CD14-positive monocyte (primary cell): Measurements from ENCODE around the gene TMX1. TPM values are rescaled to one million over a fixed set of nuclear protein-coding genes. Genes with fewer than 3 reads are reported as not detected.

Experiments
- DNase-seq, 3 donors: peaks; one replicate each; pipeline ENCODE4 v3.0.0-alpha.2; 2011 to 2022
- H2AFZ ChIP-seq: 2 replicates; pipeline ENCODE4 v1.6.0; 2012; ENCODE audit warnings: mild to moderate bottlenecking, low read depth, low read length, inconsistent platforms; ENCODE audit not compliant: insufficient read depth, poor library complexity, severe bottlenecking
- H3K27ac ChIP-seq, 2 donors: 1 replicate in 1 of 2; 2 replicates in 1 of 2; pipeline ENCODE4 v1.5.1; 2012 to 2013; ENCODE audit warnings: low read length in 2 of 2, control low read depth in 1 of 2, inconsistent platforms in 1 of 2, low read depth in 1 of 2, mild to moderate bottlenecking in 1 of 2
- H3K27me3 ChIP-seq, 2 donors: one replicate each; pipeline versions ENCODE4 v1.6.0 to v1.6.1; 2011 to 2013; ENCODE audit warnings: low read length in 2 of 2; ENCODE audit not compliant: control insufficient read depth in 2 of 2, insufficient read depth in 2 of 2
- H3K36me3 ChIP-seq, 2 donors: replicated peaks in 1 of 2; 1 replicate in 1 of 2; 2 replicates in 1 of 2; pipeline versions ENCODE4 v1.5.1 to v1.6.1; 2012 to 2013; ENCODE audit warnings: low read length in 2 of 2, control low read depth in 1 of 2, inconsistent platforms in 1 of 2, mild to moderate bottlenecking in 1 of 2; ENCODE audit not compliant: insufficient read depth in 2 of 2, control insufficient read depth in 1 of 2
- H3K4me1 ChIP-seq, 2 donors: 1 replicate in 1 of 2; 2 replicates in 1 of 2; pipeline versions ENCODE4 v1.5.1 to v1.6.1; 2012 to 2013; ENCODE audit warnings: low read length in 2 of 2, control low read depth in 1 of 2, inconsistent platforms in 1 of 2, mild to moderate bottlenecking in 1 of 2, moderate library complexity in 1 of 2; ENCODE audit not compliant: insufficient read depth in 2 of 2, control insufficient read depth in 1 of 2
- H3K4me2 ChIP-seq: replicated peaks from 2 replicates; pipeline ENCODE3; 2012; ENCODE audit warnings: low read length, moderate library complexity, mild to moderate bottlenecking; ENCODE audit not compliant: poor library complexity, severe bottlenecking; ENCODE audit errors: extremely low read depth
- H3K4me3 ChIP-seq, 3 experiments: fragments of 200-600 bp in 1 of 3; sonication (generic) in 1 of 3; replicated peaks in 1 of 3; 1 replicate in 2 of 3; 2 replicates in 1 of 3; pipeline ENCODE4 v1.5.1; 2011 to 2013; ENCODE audit warnings: low read length in 3 of 3, mild to moderate bottlenecking in 3 of 3, control low read depth in 2 of 3, low read depth in 2 of 3, inconsistent platforms in 1 of 3, moderate library complexity in 1 of 3
- H3K79me2 ChIP-seq: 2 replicates; pipeline ENCODE4 v1.6.0; 2012; ENCODE audit warnings: mild to moderate bottlenecking, control low read depth, inconsistent platforms, low read length, moderate library complexity; ENCODE audit not compliant: insufficient read depth
- H3K9ac ChIP-seq: 2 replicates; pipeline ENCODE4 v1.6.0; 2017; ENCODE audit warnings: low read length, mild to moderate bottlenecking; ENCODE audit not compliant: insufficient read depth, poor library complexity, severe bottlenecking
- H3K9me3 ChIP-seq, 2 donors: replicated peaks in 1 of 2; 1 replicate in 1 of 2; 2 replicates in 1 of 2; pipeline versions ENCODE4 v1.5.1 to v1.6.1; 2012 to 2013; ENCODE audit warnings: low read length in 2 of 2, control low read depth in 1 of 2; ENCODE audit not compliant: control insufficient read depth in 1 of 2, insufficient read depth in 1 of 2
- H4K20me1 ChIP-seq: 2 replicates; pipeline ENCODE4 v1.6.0; 2012; ENCODE audit warnings: mild to moderate bottlenecking, low read length, control low read depth, moderate library complexity; ENCODE audit not compliant: insufficient read depth
- H3K27ac Mint-ChIP-seq, 7 donors: one replicate each; pipeline ENCODE4 v1.8.0; 2020; ENCODE audit warnings: mild to moderate bottlenecking in 7 of 7, mixed read lengths in 7 of 7, moderate library complexity in 6 of 7, inconsistent platforms in 2 of 7
- H3K27me3 Mint-ChIP-seq, 3 donors: one replicate each; pipeline ENCODE4 v1.8.0; 2021 to 2022; ENCODE audit warnings: low read depth in 3 of 3, mild to moderate bottlenecking in 3 of 3, mixed read lengths in 3 of 3, moderate library complexity in 3 of 3, inconsistent platforms in 1 of 3
- H3K36me3 Mint-ChIP-seq, 2 donors: one replicate each; pipeline ENCODE4 v1.8.0; 2020; ENCODE audit warnings: mixed read lengths in 2 of 2, inconsistent platforms in 1 of 2, mild to moderate bottlenecking in 1 of 2
- H3K4me1 Mint-ChIP-seq: one replicate; pipeline ENCODE4 v1.8.0; 2020; ENCODE audit warnings: mild to moderate bottlenecking, mixed read lengths
- H3K4me3 Mint-ChIP-seq, 2 donors: one replicate each; pipeline ENCODE4 v1.8.0; 2020; ENCODE audit warnings: mild to moderate bottlenecking in 2 of 2, mixed read lengths in 2 of 2, moderate library complexity in 1 of 2
- H3K9me3 Mint-ChIP-seq, 7 donors: one replicate each; pipeline ENCODE4 v1.8.0; 2020 to 2022; ENCODE audit warnings: mixed read lengths in 7 of 7, mild to moderate bottlenecking in 6 of 7, moderate library complexity in 6 of 7, inconsistent platforms in 2 of 7
- WGBS: methylation state at CpG from one replicate; pipeline ENCODE4 v1.1.5; 2013; ENCODE audit warnings: missing lambda C conversion rate; ENCODE audit not compliant: insufficient coverage; 5-methylcytosine and 5-hydroxymethylcytosine counted together
- intact Hi-C, 2 donors: fragments of 100-400 bp; cut with micrococcal nuclease; formaldehyde crosslinking; loops; one replicate each; pipeline versions ENCODE4 v1.15.0 to v1.15.1; 2023
- polyA plus RNA-seq, 3 donors: library from polyadenylated mRNA; depleted of rRNA in 1 of 3; unstranded in 2 of 3; stranded (reverse) in 1 of 3; fragments of 300-500 nt in 2 of 3; fragments of >200 nt in 1 of 3; fragmentation: Illumina TruSeq in 2 of 3; gene quantifications; 1 replicate in 2 of 3; 2 replicates in 1 of 3; pipeline ENCODE4 v1.2.3, GENCODE V29; 2012 to 2021
- TF ChIP-seq, protein P1 (sequence below): fragments of 200-600 bp; IDR thresholded peaks from one replicate; pipeline ENCODE4 v1.8.0; 2022; ENCODE audit warnings: antibody characterized with exemption, mild to moderate bottlenecking

TMX1 gene
- polyA plus RNA-seq, 3 donors: 9.7 to 76.8 (median 62.6) TPM

- H3K27me3 ChIP-seq: no peaks in the 10 kb centered on the region
- Mint-ChIP-seq H3K27me3 (peaks cover 0 to 1% (median 0%) of the 10 kb centered on the region in 3 donors), H3K9me3 (no peaks in the 10 kb centered on the region), H3K36me3 (peaks cover 9 to 11% of the 10 kb centered on the region in 2 donors), H3K4me3 (no peak overlapping the region), H3K27ac (no peak overlapping the region), H3K4me1 (peaks cover 10% of the 10 kb centered on the region)
- no CpG with 5 or more reads among the region's 1 CpG for WGBS
- H4K20me1 ChIP-seq: no peaks in the 10 kb centered on the region
- H2AFZ ChIP-seq: no peak overlapping the region
- peaks cover 4 to 5% of the 10 kb centered on the region in 2 donors for H3K4me1 ChIP-seq
- intact Hi-C loops: no loop called here
- no peak overlapping the region for H3K4me3 ChIP-seq
- no peak overlapping the region for H3K9ac ChIP-seq
- H3K27ac ChIP-seq: no peak overlapping the region
- H3K9me3 ChIP-seq: no peaks in the 10 kb centered on the region
- no peak overlapping the region for H3K4me2 ChIP-seq
- no peaks in the 10 kb centered on the region for H3K79me2 ChIP-seq
- no peaks in the 10 kb centered on the region for H3K36me3 ChIP-seq
- no peak for DNase-seq
- TF ChIP-seq, protein P1, sequence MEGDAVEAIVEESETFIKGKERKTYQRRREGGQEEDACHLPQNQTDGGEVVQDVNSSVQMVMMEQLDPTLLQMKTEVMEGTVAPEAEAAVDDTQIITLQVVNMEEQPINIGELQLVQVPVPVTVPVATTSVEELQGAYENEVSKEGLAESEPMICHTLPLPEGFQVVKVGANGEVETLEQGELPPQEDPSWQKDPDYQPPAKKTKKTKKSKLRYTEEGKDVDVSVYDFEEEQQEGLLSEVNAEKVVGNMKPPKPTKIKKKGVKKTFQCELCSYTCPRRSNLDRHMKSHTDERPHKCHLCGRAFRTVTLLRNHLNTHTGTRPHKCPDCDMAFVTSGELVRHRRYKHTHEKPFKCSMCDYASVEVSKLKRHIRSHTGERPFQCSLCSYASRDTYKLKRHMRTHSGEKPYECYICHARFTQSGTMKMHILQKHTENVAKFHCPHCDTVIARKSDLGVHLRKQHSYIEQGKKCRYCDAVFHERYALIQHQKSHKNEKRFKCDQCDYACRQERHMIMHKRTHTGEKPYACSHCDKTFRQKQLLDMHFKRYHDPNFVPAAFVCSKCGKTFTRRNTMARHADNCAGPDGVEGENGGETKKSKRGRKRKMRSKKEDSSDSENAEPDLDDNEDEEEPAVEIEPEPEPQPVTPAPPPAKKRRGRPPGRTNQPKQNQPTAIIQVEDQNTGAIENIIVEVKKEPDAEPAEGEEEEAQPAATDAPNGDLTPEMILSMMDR: no peak
Measured at GRCh38 chr14:51276605-51277004, 36.6 kb downstream of the TMX1 start.

GRCh38 chr14:51277753-51278415, 37.8 kb downstream of the TMX1 start:
- no peak overlapping the region for H3K4me3 Mint-ChIP-seq
- TF ChIP-seq, protein P1: no peak
- intact Hi-C loops: no loop called here
- no peaks in the 10 kb centered on the region for H3K79me2 ChIP-seq
- peaks cover 10% of the 10 kb centered on the region for H3K4me1 Mint-ChIP-seq
- H3K27me3 ChIP-seq: no peaks in the 10 kb centered on the region
- peaks cover 4 to 5% of the 10 kb centered on the region in 2 donors for H3K4me1 ChIP-seq
- H3K9me3 ChIP-seq: no peaks in the 10 kb centered on the region
- H3K27ac ChIP-seq: no peak overlapping the region
- H3K36me3 Mint-ChIP-seq: peaks cover 9 to 14% of the 10 kb centered on the region in 2 donors
- H3K4me2 ChIP-seq: no peak overlapping the region
- WGBS: 45% methylated on average over 2 of the region's 4 CpGs
- H4K20me1 ChIP-seq: no peaks in the 10 kb centered on the region
- H3K27me3 Mint-ChIP-seq: peaks cover 0 to 3% (median 0%) of the 10 kb centered on the region in 3 donors
- no peak overlapping the region for H3K9ac ChIP-seq
- H3K27ac Mint-ChIP-seq: peak overlapping the region in 1 of 7 donors; percentile 65
- DNase-seq: no peak
- no peak overlapping the region for H3K4me3 ChIP-seq
- no peaks in the 10 kb centered on the region for H3K9me3 Mint-ChIP-seq
- no peaks in the 10 kb centered on the region for H3K36me3 ChIP-seq
- no peak overlapping the region for H2AFZ ChIP-seq
